Cerebellar nuclear complex (tissue), 1 donor: ENCODE results near the gene SLC25A1.
A peak's percentile ranks its signal among the peaks of the same experiment; 100 is the strongest.

Experiments used
- DNase-seq, 2 experiments: peaks; one replicate each; lab custom pipeline; 2025; lab: John Stamatoyannopoulos, UW

SLC25A1 gene

DNA sequence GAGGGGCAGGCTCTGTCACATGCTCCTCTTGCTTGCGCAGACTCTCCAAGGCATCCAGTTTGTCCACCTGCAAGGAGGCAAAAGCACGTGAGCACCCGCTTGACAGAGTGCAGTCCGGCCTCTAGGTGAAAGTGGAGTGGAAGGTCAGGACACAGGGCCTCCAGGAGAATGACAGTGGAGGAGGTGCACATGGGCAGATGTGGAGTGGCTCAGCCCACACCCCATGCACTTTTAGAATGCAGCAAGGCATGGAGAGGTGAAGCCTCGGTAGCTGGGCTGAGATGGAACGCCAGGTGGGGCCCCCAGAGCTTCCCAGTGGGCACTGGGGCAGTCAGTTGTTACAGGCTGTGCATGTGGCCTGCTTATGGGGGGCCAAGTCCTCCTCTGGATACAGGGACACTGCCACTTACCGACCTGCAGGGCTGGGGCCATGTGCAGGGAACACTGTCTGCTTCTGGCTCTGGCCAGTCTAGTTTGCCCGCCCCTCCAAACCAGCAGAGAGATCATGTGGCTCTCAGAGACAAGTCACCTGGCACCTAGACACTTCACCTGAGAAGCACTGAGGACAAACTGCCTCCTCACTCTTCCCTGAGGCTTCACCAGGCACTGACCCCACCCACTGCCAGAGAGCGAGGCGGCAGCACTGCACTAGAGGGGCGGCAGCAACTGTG lies 2.3 kb upstream of the SLC25A1 start:
- DNase-seq: no peak

DNA sequence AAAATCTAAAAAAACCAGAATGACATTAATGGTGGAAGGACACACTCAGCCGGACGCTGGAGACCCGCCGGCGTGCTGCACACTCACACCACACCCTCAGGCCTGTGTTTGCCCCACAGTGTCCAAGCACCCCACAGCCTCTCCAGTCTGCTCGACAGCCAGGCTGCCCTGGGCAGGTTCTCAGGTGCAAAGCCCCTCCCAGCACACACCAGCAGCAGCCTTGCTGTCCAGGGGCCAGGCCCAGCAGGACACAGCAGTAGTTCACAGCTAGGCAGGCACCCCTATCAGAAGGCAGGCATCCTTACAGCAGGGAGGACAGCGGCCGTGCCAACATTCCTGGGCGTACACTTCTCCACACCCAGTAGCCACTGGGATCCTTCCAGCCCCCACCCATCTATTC lies 1.7 kb upstream of the SLC25A1 start:
- DNase-seq: no peak

DNA sequence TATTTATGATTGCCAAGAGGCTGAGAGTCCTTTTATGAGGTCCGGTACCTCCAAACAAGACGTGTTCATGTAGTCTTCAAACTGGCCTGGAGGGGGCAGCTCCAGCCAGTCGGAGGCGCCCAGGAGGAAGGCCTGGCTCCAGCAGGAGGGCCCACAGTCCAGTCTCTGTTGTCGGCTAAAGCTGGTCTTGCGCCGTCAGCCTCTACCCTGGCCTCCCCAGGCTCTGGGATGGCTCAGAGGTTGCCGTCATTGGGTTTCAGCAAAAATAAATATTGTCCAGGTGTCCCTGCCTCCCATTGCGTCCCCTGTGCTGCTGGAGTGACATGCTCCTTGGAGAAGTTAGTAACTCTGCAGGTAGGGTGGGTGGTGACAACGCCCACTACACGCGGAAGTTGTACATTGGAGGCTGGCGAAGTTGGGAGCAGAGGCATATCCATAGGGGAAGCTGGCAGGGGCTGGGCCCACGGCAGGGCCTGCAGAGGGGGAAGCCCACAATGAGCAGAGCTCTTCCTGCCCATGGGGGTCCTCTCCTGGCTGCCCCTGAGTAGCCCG lies 1.0 kb upstream of the SLC25A1 start:
- DNase-seq: peak in 1 of 2 experiments; percentile 17

- no peak for DNase-seq
Measured at GRCh38 chr22:19178065-19178656, 375 bp downstream of the SLC25A1 start.

DNA sequence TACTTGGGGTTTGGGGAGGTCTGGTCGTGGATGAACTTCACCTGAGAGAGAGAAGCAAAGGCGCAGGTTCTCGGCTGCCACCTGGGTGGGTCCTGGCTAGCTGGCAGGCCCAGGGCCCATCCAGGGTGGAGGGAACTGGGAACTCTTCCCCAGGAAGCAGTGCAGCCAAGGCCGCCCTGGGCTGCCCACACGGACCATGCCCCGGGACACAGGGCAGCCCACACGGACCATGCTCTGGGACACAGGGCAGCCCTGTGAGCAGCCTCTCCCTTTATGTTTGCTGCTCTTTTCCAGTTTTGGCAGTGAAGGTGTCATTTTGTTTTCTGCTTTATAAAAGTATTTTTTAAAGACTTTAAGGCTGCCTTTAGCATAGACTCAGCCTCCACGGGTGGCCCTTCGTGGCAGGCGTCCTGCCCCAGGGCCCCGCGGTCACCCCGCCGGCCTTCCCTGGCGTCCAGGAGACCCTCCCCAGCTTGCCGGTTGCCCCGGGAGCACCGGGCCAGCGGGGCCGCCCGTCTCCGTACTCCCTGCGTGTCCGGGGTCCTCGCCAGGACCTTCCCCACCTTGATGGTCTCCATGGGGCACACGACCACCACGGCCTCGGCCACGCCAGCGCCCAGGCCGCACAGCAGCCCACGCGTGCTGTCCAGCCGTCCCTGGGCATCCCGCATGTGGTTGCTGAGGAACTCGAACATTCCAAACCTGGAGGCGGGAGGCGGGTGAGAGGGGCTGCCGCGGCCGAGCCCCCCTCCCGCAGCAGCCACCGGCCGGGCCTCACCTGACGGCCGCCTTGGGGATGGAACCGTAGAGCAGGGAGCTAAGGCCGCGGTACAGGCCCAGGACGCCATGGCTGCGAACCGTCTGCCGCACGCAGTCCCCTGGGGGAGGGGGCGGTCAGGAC lies 1.1 kb downstream of the SLC25A1 start:
- DNase-seq: no peak

- no peak for DNase-seq
Measured at GRCh38 chr22:19176732-19177131, 1.8 kb downstream of the SLC25A1 start.

DNA sequence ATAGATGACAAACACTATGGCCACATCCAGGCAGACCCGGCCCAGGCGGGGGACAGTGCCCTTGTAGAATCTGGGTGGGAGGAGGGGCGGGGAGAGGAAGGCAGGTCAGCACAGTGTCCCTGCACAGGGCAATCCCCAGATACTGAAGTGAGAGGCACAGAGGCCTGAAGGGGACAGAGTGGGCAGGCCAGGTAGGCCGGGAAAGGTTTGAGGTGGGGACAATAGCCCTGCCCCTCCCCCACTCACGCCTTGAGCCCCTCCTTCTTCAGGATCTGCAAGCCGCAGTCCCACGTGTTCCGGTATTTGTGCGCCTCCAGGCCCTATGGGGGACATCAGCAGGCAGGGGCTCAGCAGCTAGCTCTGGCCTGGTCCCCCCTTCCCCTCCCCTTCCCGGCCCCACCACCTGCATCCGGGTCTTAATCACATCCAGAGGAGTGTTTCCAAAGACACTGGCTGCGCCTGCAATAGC lies 2.3 kb downstream of the SLC25A1 start:
- no peak for DNase-seq

DNA sequence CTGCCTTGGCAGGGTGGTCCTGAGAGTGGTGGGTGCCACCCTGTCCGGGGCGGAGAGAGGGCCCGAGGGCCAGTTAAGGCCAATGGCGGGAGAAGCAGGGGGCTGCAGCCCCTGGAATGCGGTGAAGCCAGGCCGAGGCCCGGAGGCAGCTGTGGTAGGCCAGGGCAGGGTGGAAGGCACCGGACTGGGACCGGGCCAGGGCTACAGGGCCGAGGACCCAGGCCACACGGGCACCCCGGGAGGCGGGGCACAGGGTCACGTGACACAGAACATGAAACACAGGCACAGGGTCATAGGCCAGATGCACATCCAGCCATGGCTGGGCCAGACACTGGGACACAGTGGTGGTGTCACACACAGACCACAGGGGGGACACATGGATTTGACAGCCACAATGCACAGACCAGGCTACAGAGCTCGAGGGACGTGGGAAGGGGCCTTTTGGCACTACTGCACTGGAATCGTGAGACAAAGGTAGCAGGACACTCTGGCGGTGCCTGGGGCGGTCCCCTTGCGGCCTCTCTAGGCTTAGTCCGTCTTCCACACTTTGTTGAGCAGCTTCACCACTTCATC lies 2.8 kb downstream of the SLC25A1 start:
- DNase-seq: no peak

GRCh38 chr22:19175026-19175601 lies 3.4 kb downstream of the SLC25A1 start:
- no peak for DNase-seq

DNA sequence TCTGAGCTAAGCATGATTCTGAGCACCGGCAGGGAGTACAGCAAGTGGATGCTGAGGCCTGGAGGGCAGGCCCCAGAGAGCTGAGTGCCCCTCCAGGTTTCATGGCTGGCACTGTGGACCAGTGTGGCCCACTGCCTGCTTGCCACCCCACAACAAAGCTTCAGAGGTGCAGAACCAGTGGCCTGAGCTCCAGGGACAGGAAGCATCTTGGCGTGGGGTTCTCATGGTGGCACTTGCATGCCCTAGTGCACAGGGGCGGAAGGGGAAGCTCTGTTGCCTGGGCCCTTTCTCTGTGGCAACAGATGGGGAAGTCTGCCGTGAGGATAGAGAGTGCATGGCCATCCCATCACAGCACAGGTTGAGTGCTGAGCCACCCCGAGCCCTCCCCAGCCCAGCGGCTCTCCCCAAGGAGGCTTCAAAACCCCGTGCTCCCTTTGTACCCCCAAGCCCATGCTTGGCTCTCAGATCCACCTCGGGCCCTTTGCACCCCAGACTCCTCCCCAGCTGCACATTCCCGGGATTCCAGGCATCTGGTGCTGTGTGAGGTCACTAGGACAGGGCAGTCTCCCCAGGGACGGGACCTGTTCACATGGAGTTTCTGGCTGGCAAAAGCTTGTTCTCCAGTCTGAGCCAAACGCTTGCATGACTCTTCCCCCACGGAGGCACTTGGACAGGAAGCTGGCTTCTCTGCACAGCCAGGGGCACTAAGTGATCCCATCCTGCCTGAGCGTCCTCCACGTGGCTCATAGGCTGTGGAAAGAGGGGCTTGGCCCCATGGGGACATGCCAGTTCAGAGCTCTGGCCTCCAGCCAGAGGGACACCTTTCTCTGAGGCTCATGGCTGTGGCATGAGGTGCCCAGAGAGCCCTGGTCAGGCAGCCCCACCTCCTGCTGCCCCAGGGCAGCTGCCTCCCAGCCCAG lies 4.2 kb downstream of the SLC25A1 start:
- no peak for DNase-seq

DNA sequence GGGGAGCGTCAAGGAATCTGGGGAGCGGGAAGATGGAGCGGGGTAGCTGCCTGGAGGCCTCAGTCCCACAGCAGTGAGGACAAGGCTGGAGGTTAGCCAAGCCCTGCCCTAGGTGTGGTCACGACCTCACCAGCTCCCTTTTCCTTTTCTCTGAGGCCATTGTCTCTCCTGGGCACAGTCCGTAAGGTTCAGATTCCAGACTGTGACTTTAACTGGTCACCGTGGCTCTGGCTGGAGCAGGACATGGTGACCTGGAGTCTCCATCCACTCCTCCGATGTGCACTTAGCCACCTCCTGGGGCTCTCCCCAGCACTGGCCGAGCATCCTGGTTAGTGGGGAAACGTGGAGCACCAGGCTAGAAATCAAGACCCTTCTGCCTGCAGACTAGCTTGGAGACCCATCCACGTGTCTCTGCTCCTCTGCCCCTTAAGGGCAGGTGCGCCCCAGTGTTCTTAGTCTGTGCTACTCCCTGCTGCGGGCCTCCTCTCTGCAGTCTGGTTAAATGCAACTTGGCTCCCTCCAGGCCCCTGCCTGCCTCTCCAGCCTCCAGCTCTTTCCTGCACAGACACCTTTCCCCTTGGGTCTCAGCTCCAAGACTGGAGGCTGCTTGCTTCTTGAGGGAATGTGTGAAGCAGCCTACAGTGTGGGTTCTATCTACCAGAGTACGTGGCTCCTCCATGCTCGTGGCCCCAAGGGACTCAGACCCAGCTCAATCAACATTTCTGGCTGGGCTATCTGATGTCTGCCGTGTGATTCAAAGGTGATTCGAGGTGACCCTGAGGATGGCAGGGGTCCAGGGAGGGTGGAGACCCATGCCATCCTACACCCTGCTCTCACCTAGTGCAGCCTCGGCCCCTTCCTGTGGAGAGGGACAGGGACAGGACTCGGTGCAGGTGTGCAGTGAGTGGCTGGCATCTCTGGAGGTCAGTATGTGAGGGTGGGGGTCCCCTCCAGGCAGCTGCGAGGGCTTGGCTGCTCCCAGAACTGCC lies 5.2 kb downstream of the SLC25A1 start:
- no peak for DNase-seq

DNA sequence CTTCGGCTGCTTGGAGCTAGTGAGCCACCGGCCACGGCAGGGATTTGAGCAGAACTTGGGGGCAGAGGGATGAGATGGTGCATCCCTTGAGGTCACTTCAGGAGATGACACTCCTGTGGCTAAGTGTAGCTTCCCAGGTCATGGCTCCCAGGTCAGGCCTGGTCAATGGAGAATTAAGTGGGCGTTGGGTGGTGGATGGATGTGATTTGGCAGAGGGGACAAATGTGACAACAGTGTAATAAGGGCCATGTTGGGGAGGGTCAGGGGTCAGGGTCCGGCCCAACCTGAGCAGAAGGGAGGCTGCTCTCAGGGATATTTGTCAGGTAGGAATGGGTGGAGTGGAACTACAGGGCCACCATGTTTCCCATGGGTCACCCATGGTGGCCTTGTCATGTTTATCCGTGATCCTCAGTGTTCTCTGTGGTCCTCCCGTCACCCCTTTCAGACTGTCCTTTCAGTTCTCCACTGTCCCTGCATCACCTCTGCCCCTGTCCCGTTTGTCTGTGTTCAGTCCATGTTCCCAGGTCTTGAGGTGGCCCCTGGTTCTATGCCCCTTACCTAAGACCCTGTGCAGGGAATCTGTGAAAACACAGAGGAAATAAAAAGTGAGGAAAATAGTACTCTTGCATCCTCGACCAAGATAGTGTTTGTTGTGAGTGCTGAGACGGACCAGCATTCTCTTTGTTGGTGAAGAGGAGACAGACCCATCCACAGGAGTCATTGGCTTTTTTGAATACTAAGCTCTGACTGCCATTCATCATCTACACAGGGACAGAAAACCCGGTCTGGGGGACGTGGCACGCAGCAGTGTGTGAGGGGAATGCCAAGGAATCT lies 6.1 kb downstream of the SLC25A1 start:
- no peak for DNase-seq

GRCh38 chr22:19169947-19170318 lies 8.6 kb downstream of the SLC25A1 start:
- DNase-seq: no peak

DNA sequence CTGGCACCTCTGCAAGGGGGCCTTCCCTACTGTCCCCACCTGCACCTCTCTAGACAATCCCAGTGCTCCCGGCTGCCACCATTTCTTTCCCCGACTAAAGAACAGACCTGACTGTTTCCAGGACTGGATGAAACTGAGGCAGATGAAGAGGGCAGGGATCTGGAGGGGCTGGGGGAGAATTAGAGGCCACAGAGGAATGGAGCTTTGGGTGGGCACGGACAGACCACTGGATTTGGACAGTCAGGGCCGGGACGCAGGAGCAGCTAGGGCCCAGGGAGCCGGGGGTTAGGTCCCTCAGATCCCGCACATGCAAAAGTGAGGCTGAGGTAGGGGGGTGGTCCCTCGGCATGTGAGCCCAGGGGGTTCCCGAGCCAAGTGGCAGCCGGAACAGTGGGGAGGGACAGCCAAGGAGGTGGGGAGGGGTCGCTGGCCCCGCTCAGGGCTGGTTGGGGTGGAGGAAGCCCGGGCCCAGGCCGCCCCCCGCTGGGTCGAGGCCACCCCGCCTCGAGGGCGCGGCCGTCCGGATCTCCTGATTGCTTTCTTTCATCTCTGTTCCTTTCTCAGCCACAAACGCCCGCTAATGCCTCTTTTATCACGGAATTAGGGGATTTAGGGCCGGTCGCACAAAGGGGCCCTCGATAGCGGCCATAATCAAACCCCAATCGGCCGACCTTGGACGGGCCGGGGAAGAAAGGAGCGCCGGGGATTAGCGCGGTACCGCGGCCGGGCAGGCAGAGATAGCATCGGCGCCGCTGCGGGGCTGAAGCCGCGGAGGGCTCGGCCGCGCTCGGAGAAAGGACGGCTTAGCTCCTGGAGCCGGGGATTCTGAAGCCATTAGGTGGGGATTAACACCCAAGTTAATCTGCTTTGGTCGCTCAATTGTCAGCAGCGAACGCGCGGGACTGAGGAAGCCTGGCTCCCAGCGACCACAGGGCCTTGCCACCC lies 9.3 kb downstream of the SLC25A1 start:
- no peak for DNase-seq

- DNase-seq: no peak
Measured at GRCh38 chr22:19168088-19168890, 10.2 kb downstream of the SLC25A1 start.

- DNase-seq: no peak
Measured at GRCh38 chr22:19167106-19167869, 11.2 kb downstream of the SLC25A1 start.
